ENCODE data around the gene TBC1D5.
"Not testable (repeated sequence)": the region's sequence is repeated elsewhere in the genome, so short reads cannot be mapped to it uniquely, and the experiment has no call there.

- TF ChIP-seq, protein P1, sequence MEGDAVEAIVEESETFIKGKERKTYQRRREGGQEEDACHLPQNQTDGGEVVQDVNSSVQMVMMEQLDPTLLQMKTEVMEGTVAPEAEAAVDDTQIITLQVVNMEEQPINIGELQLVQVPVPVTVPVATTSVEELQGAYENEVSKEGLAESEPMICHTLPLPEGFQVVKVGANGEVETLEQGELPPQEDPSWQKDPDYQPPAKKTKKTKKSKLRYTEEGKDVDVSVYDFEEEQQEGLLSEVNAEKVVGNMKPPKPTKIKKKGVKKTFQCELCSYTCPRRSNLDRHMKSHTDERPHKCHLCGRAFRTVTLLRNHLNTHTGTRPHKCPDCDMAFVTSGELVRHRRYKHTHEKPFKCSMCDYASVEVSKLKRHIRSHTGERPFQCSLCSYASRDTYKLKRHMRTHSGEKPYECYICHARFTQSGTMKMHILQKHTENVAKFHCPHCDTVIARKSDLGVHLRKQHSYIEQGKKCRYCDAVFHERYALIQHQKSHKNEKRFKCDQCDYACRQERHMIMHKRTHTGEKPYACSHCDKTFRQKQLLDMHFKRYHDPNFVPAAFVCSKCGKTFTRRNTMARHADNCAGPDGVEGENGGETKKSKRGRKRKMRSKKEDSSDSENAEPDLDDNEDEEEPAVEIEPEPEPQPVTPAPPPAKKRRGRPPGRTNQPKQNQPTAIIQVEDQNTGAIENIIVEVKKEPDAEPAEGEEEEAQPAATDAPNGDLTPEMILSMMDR (IDR thresholded peaks at IDR 0.05), result not testable (repeated sequence)
- TF ChIP-seq EZH2 (IDR thresholded peaks at IDR 0.05; ENCODE audit: borderline replicate concordance, insufficient read depth, low read depth, low read length, poor library complexity, severe bottlenecking), result not testable (repeated sequence)
Observed at GRCh38 chr3:17491190-17491589, 251.2 kb downstream of the TBC1D5 start.

All from B cell (primary cell).